HG03575 (cell line): ENCODE data around the gene DDR2.
"Not testable (repeated sequence)": the region's sequence is repeated elsewhere in the genome, so short reads cannot be mapped to it uniquely, and the experiment has no call there.

Experiments
- ATAC-seq: cut with Tn5 transposase; IDR thresholded peaks from one replicate; pipeline ENCODE4 v1.9.1; 2021; ENCODE audit not compliant: unreplicated experiment, insufficient number of reproducible peaks, low FRiP score; ENCODE audit errors: extremely low read depth

The DDR2 gene

GRCh38 chr1:162710345-162710744 lies 78.1 kb downstream of the DDR2 start:
- ATAC-seq = no peak

DNA sequence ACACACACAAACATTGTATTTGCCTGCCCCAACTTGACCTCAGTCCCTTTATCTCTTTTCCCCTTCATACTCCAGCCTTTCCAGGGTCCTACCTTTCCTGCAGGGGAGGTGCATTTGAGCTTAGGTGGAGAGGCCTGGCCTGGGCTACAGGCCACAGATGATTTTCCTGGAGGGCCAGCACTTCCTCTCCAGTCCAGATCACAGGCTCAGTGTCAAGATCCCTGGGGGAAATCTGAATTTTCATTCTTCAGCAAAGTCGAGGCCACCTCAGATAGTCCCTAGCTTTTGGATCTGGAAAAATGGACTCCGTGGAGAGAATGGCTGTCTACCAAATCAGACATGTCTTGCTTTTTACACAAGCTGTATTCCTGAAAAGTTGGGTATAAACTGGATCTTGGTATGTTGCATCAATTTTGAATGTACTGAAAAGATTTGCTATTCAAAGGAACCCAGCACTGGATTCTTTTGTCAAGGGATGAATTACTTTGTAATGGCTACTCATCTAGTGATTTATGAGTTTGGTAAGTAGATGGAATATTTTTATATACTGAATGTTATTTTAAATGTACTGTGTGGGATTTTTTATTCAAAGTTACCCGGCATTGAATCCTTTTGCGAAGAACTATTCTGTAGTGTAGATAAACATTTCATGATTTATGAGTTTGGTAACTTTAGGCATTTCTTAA lies 78.7 kb downstream of the DDR2 start:
- no peak for ATAC-seq

DNA sequence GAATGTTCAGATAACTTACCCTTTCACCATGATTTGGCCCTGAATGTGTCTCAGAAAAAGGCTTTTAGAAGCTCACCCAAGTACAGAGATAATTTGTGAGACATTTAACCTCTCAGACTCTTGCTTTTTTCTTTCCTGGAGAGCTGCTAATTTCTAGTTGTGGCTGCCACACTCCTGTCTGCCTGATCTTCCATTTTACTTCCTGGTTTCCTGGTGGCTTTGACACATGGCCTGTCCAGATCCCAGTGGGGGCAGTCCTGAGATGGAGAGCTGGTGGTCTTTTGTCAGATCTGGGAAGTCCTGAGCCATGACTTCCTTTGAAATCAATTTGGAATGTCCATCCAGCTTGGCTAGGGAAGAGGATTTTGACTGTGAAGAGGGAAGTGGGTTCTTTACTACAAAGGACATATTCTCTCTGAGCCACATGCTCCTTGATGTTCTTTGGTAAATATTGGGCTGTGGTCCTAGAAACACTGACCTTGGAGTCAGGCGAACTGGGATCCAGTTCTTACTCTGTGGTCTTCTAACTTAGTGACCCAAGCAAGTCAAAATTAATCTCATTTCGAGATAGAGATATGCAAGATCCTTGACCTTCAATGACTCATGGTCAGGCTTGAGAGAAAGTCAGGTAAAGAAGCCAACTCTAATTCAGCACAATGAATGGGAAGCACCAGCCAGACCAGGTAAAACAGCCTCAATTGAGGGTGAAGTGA lies 80.2 kb downstream of the DDR2 start:
- no peak for ATAC-seq

- ATAC-seq = no peak
Measured at GRCh38 chr1:162716123-162716522, 83.9 kb downstream of the DDR2 start.

GRCh38 chr1:162716552-162716951 lies 84.3 kb downstream of the DDR2 start:
- ATAC-seq = no peak

DNA sequence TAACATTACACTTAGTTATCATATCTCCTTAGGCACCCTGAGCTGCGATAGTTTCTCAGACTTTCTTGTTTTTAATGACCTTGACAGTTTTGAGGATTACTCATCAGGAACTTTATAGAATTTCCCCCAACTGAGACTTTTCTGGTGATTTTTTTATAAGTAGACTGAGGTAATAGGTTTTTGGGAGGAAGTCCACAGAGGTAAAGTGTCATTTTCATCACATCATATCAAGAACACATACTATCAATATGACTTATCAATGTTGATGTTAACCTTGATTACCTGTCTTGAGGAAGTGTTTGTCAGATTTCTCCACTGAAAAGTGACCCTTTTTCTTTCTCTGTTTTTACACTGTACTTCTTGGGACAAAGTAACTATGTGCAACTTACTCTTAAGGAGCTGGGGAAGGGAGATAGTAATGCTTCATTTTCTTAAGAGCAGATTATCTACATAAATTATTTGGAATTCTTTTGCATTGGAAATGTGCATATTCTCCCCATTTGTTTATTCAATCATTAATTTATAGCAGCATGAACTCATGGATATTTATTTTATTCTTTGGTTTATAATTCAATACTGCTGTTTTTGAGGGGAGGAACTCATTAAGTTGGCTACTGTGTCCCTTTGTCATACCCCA lies 85.4 kb downstream of the DDR2 start:
- ATAC-seq = no peak

- no peak for ATAC-seq
Measured at GRCh38 chr1:162719678-162720077, 87.4 kb downstream of the DDR2 start.

DNA sequence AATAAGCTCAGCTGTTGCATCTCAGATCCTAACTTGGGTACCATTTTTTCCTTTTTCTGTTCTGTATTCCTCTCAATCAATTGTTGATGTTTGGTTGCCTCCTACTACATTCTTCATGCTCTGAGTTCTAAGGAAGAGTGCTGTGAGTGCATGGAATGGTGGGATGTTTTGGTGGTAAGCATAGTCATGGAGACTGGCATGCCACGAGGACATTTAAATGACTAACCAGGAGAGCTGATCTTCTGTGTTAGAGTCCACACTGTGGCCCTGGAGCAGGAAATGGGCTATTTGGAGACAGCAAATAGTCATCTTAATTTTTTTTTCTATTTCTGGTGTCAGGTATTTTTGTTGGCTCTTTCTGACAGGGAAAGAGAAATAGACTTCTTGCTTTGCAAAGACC lies 88.7 kb downstream of the DDR2 start:
- no peak for ATAC-seq

- no peak for ATAC-seq
Measured at GRCh38 chr1:162721471-162721870, 89.2 kb downstream of the DDR2 start.

DNA sequence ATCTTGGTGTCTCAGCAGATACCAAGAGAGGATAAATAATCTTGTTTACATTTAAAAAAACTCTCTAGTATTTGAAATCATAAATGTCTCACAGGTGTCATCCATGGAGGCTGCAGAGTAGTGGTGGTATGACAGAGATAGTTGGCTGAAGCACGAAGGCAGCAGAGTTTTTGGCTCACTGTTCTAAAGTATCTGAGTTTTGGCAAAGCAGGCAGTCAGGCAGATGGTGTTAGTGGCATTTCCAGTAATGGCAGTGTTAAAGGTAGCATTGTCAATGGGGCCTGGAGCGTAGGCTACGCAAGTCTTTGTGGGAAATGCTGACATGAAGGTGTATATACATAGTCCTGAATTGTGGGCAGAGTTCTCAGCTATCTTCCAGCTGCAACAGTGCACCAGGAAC lies 89.8 kb downstream of the DDR2 start:
- no peak for ATAC-seq

DNA sequence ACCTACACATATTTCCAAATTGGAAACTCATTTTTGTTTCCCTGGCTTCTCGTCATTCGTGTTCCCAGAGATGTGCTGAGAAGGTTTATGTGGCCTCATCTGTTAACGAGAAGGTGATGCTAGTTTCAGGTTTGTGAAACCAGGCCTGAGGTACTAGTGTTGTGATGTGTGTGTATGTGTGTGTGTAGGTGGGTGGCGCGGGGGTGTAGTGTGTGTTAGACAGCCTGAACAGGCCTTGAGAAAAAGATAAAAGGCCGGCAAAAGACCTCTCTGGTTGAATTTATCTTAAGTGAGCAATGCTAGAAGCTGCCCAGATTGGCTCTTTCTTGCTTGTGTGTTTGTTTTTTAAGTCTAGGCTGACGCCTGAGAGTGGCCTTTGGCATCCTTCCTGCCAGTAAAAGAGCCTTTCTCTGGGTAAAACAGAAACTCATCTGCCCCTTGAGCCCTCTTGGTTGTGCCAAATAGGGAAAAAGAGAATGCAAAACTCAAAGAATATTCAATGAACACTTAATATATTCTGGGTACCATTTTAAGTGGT lies 92.4 kb downstream of the DDR2 start:
- ATAC-seq = no peak

- no peak for ATAC-seq
Measured at GRCh38 chr1:162725301-162725837, 93.1 kb downstream of the DDR2 start.

GRCh38 chr1:162726555-162726954 lies 94.3 kb downstream of the DDR2 start:
- no peak for ATAC-seq

GRCh38 chr1:162727493-162727892 lies 95.2 kb downstream of the DDR2 start:
- ATAC-seq = not testable (repeated sequence)

DNA sequence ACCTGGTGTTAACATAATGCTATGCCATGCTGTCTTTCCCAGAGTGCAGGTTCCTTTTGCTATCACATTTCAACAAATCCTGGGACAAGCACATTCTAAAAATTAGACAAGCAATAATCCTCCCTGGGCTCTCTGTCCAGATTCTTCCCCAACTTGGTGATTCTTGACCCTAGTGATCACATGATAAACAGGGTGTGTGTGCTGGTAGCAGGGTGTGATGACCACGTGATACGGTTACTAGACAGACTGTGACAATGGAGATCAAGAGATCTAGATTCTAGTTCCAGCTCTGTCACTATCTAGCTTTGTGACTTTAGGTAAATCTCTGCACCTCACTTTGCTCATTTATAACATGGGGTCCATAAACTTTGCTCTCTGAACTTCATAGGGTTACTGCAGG lies 96.3 kb downstream of the DDR2 start:
- ATAC-seq = no peak

DNA sequence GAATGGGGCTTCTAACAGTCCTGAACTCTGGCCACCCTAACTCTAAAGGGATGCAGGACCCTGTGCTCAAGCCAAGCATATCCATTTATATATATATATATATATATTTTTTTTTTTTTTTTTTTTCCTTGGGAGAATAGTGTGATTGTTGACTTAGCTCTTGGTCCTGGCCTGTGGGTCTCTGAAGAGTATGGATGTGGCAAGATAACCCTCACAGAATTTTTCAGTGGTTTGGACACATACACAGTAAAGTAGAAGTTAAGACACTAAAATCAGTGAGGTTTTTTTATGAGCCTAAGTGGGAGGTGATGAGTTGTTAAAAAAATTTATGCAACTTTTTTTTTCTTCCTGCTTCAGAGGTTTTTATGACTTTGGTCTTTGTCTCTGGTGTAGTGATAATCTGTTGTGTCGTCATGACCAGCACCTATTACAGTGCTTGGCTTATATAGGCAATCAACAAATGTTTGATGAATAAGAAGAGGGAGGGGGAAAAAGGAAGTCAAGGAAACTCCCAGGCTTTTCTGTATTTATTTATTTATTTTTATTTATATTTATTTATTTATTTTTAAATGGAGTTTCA lies 97.0 kb downstream of the DDR2 start:
- ATAC-seq = not testable (repeated sequence)

- no peak for ATAC-seq
Measured at GRCh38 chr1:162732094-162732493, 99.8 kb downstream of the DDR2 start.

GRCh38 chr1:162732566-162733335 lies 100.5 kb downstream of the DDR2 start:
- ATAC-seq = no peak

DNA sequence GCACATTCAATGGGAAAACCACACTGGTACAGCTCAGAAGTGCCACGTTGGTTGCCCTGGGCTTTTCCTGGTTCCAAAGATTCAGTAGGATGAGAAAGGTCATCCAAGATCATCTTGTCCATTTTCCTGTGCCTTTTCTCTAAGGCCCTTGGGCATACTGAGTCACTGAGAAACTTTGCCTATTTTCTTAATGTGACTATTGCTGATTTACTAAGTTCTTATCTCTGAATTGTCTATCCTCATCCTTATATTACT lies 101.0 kb downstream of the DDR2 start:
- ATAC-seq = no peak
